ENCODE results near the gene C5orf15.
"Not testable (repeated sequence)": the region's sequence is repeated elsewhere in the genome, so short reads cannot be mapped to it uniquely, and the experiment has no call there.

GRCh38 chr5:133956196-133956595 lies 12.2 kb downstream of the C5orf15 start:
- TF ChIP-seq CTCF, POLR2A (IDR thresholded peaks at IDR 0.05): not testable (repeated sequence)

Measured in thyroid gland (tissue), 4 donors.